H1 (cell line): ENCODE data around the gene RCOR2. TPM values are rescaled to one million over a fixed set of nuclear protein-coding genes. Genes with fewer than 3 reads are reported as not detected.

Experiments
- BRCA1 ChIP-seq: IDR thresholded peaks from 2 replicates; pipeline ENCODE4 v1.6.1; 2012; ENCODE audit warnings: low read depth, low read length, improper control_type of control experiment
- CBX5 ChIP-seq: fragments of 300-800, 300-1000 bp; sonication (generic); IDR thresholded peaks from 2 replicates; pipeline ENCODE4 v1.7.1; 2016; ENCODE audit warnings: antibody characterized with exemption, low read length, low read depth
- CHD1 ChIP-seq: IDR thresholded peaks from 2 replicates; pipeline ENCODE4 v1.6.1; 2012; ENCODE audit warnings: low read depth, low read length, improper control_type of control experiment
- CHD2 ChIP-seq: IDR thresholded peaks from 2 replicates; pipeline ENCODE4 v1.6.1; 2012; ENCODE audit warnings: low read length, improper control_type of control experiment
- E2F6 ChIP-seq: IDR thresholded peaks from 2 replicates; pipeline ENCODE4 v1.6.1; 2012; ENCODE audit warnings: inconsistent platforms
- GTF2F1 ChIP-seq: IDR thresholded peaks from 2 replicates; pipeline ENCODE4 v1.6.1; 2012; ENCODE audit warnings: low read depth, low read length, improper control_type of control experiment, borderline replicate concordance
- JUN ChIP-seq: IDR thresholded peaks from 2 replicates; pipeline ENCODE4 v1.6.1; 2011; ENCODE audit warnings: low read depth, mild to moderate bottlenecking, improper control_type of control experiment, low read length
- KDM1A ChIP-seq: fragments of 200-600, 300-600 bp; sonication (generic); IDR thresholded peaks from 2 replicates; pipeline ENCODE4 v1.7.1; 2016; ENCODE audit warnings: mild to moderate bottlenecking, low read length, borderline replicate concordance
- KDM5A ChIP-seq: fragments of 200-600 bp; IDR thresholded peaks from 2 replicates; pipeline ENCODE4 v1.7.1; 2012; ENCODE audit warnings: mild to moderate bottlenecking, low read length, inconsistent platforms, mixed read lengths
- PHF8 ChIP-seq: fragments of 200-600 bp; sonication (generic); conservative IDR thresholded peaks from 2 replicates; pipeline ENCODE4 v1.7.1; 2012; ENCODE audit warnings: low read depth, mild to moderate bottlenecking, inconsistent platforms, low read length, moderate library complexity
- POLR2AphosphoS5 ChIP-seq: IDR thresholded peaks from 2 replicates; pipeline ENCODE4 v1.6.1; 2011; ENCODE audit warnings: low read depth, low read length
- POU5F1 ChIP-seq: IDR thresholded peaks from 2 replicates; pipeline ENCODE4 v1.6.1; 2011; ENCODE audit warnings: low read depth, mild to moderate bottlenecking, low read length, moderate library complexity
- RAD21 ChIP-seq, 2 experiments: IDR thresholded peaks in 1 of 2; conservative IDR thresholded peaks in 1 of 2; 2 replicates each; pipeline ENCODE4 v1.6.1; 2011; ENCODE audit warnings: low read depth in 2 of 2, low read length in 2 of 2, improper control_type of control experiment in 1 of 2, inconsistent platforms in 1 of 2, mild to moderate bottlenecking in 1 of 2, moderate library complexity in 1 of 2
- RBBP5 ChIP-seq: IDR thresholded peaks from 2 replicates; pipeline ENCODE4 v1.7.1; 2012; ENCODE audit warnings: low read depth, mild to moderate bottlenecking, inconsistent platforms, low read length, moderate library complexity, borderline replicate concordance
- RNF2 ChIP-seq: fragments of 200-900, 300-1000 bp; sonication (generic); IDR thresholded peaks from 2 replicates; pipeline ENCODE4 v1.7.1; 2016; ENCODE audit warnings: borderline replicate concordance, low read depth, mild to moderate bottlenecking, antibody characterized with exemption, low read length; ENCODE audit not compliant: poor library complexity, severe bottlenecking; ENCODE audit errors: missing control alignments
- RXRA ChIP-seq: IDR thresholded peaks from 2 replicates; pipeline ENCODE4 v1.6.1; 2011; ENCODE audit warnings: low read depth, mild to moderate bottlenecking, low read length, moderate library complexity; ENCODE audit not compliant: insufficient read depth
- SIN3A ChIP-seq, 2 experiments: IDR thresholded peaks in 1 of 2; conservative IDR thresholded peaks in 1 of 2; 2 replicates each; pipeline ENCODE4 v1.6.1; 2011 to 2012; ENCODE audit warnings: low read length in 2 of 2, improper control_type of control experiment in 1 of 2, low read depth in 1 of 2, mild to moderate bottlenecking in 1 of 2
- SP1 ChIP-seq: IDR thresholded peaks from 2 replicates; pipeline ENCODE4 v1.6.1; 2011; ENCODE audit warnings: low read depth, low read length
- SP2 ChIP-seq: IDR thresholded peaks from 2 replicates; pipeline ENCODE4 v1.6.1; 2012; ENCODE audit warnings: mild to moderate bottlenecking, low read length, inconsistent platforms
- TAF7 ChIP-seq: optimal IDR thresholded peaks from 2 replicates; pipeline ENCODE3; 2011; ENCODE audit warnings: low read depth, mild to moderate bottlenecking, inconsistent platforms, low read length, moderate library complexity, borderline replicate concordance
- TBP ChIP-seq: IDR thresholded peaks from 2 replicates; pipeline ENCODE4 v1.6.1; 2011; ENCODE audit warnings: low read depth, low read length, improper control_type of control experiment
- TCF12 ChIP-seq: IDR thresholded peaks from 2 replicates; pipeline ENCODE4 v1.6.1; 2011; ENCODE audit warnings: low read depth, mild to moderate bottlenecking, low read length
- ZNF274 ChIP-seq: IDR thresholded peaks from 2 replicates; pipeline ENCODE4 v1.7.0; 2012; ENCODE audit warnings: low read length, borderline replicate concordance; ENCODE audit errors: extremely low read depth
- polyA plus RNA-seq, 7 experiments: library from polyadenylated mRNA; depleted of rRNA in 3 of 7; stranded (reverse) in 5 of 7; unstranded in 2 of 7; fragments of >200 nt in 5 of 7; fragments of 200-250 nt in 2 of 7; gene quantifications; 1 replicate in 5 of 7; 2 replicates in 1 of 7; 4 replicates in 1 of 7; pipeline versions ENCODE4 v1.2.1 to v1.2.3, GENCODE V29; 2011 to 2013; ENCODE audit warnings: missing spikeins in 2 of 7, mixed read lengths in 2 of 7
- total RNA-seq: library from RNA; stranded (reverse); fragmentation: NEBNext Ultra II Directional; extraction: Animal tissue kit (Norgen Biotek cat#: 25700); gene quantifications from 2 replicates; pipeline ENCODE4 v1.2.1, GENCODE V29; 2021

RCOR2 gene
- total and polyA plus RNA-seq, 2 of the 8 experiments (the other 6 are each of a cell fraction or from before 2014, with no cell fraction given): 54.6 to 78.0 TPM

- TF ChIP-seq E2F6 (peak; percentile 48; the same call in 1 of the 2 replicates), KDM5A (no peak), TAF7 (peak; percentile 55), JUN (no peak), CBX5 (no peak), SP2 (no peak), RBBP5 (0 out of 2 replicates have a peak, but pooled peaks have one; percentile 80), KDM1A (peak; percentile 86; the same call in 1 of the 2 replicates), TBP (peak; percentile 49; the same call in 1 of the 2 replicates), TCF12 (0 out of 2 replicates have a peak, but pooled peaks have one; percentile 31), CHD2 (no peak), POU5F1 (no peak), RAD21 (IDR thresholded peaks at IDR 0.05 in 1 of 2, conservative IDR thresholded peaks at IDR 0.05 in 1 of 2; ENCODE audit: low read depth in 2 of 2, low read length in 2 of 2) (no peak; a peak in 1 of 4 replicates), POLR2AphosphoS5 (peak; percentile 81), BRCA1 (no peak), SP1 (0 out of 2 replicates have a peak, but pooled peaks have one; percentile 13), RXRA (no peak), CHD1 (no peak), ZNF274 (no peak), SIN3A (conservative IDR thresholded peaks at IDR 0.05 in 1 of 2, IDR thresholded peaks at IDR 0.05 in 1 of 2; ENCODE audit: low read depth in 1 of 2, low read length in 2 of 2) (peak; percentile 46 to 86; a peak in 3 of 4 replicates), GTF2F1 (no peak), PHF8 (peak; percentile 8; the same call in 1 of the 2 replicates), RNF2 (no peak)
Measured at GRCh38 chr11:63917692-63918506, 935 bp upstream of the RCOR2 start (continued).
